Loucy (cell line): Measurements from ENCODE around the gene LINC00237.

Experiments used
- EZH2phosphoT487 ChIP-seq: fragments of 200-600 bp; IDR thresholded peaks from 2 replicates; pipeline ENCODE4 v1.6.1; 2018; ENCODE audit warnings: antibody characterized with exemption, mild to moderate bottlenecking, moderate library complexity, borderline replicate concordance
- TF ChIP-seq, protein P1 (sequence below): fragments of 200-600 bp; sonication (generic); conservative IDR thresholded peaks from 2 replicates; pipeline ENCODE4 v1.5.1; 2014; ENCODE audit warnings: mild to moderate bottlenecking, antibody characterized with exemption, low read length

DNA sequence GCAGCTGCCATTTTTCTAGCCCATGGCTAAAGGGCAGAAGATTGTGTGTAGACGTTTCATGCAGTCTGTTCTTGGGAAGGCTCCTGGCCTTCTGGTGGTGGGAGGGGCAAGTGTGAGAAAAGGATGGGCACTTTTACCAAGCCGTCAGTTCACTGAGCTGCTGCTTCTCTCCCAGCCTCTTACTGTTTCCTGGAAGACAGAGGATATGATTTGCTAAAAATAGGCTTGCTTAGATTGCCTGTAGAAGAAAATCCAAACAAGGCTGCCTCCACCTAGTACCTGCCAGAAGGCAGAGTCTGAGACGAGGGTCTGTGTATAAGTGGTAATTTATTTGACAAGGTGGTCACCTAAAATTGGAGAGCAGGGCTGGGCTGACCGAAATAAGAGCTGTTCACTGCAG lies 27.2 kb upstream of the LINC00237 start:
- TF ChIP-seq, protein P1, sequence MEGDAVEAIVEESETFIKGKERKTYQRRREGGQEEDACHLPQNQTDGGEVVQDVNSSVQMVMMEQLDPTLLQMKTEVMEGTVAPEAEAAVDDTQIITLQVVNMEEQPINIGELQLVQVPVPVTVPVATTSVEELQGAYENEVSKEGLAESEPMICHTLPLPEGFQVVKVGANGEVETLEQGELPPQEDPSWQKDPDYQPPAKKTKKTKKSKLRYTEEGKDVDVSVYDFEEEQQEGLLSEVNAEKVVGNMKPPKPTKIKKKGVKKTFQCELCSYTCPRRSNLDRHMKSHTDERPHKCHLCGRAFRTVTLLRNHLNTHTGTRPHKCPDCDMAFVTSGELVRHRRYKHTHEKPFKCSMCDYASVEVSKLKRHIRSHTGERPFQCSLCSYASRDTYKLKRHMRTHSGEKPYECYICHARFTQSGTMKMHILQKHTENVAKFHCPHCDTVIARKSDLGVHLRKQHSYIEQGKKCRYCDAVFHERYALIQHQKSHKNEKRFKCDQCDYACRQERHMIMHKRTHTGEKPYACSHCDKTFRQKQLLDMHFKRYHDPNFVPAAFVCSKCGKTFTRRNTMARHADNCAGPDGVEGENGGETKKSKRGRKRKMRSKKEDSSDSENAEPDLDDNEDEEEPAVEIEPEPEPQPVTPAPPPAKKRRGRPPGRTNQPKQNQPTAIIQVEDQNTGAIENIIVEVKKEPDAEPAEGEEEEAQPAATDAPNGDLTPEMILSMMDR: no peak
- no peak for TF ChIP-seq EZH2phosphoT487
